ENCODE measurements around the gene IL27RA. TPM values are rescaled to one million over a fixed set of nuclear protein-coding genes. Genes with fewer than 3 reads are reported as not detected.

Gene IL27RA
- total RNA-seq, 1 donor from 2014 or later = not detected

DNA sequence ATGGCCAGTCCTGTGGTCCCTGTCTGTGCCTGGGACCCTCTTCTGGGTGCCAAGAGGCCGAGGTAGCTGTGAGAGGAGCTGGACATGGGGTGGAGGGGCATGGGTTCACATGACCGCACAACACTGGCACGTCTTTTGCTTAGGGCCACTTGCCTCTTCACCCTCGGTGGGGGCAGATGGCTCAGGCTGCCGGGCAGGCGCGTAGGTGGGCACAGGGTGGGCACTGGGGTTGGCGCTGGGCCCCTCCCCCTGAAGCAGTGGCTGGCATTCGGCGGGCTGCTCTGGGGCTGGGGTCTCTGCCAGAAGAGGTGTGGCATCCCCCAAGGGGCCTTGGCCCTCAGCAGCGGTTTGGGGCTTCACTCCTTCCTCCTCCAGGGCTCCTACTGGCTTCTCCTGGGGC, 21.9 kb downstream of the IL27RA start:
- Mint-ChIP-seq H3K4me1 (ENCODE audit: low read depth, unreplicated experiment) (peaks cover 1% of the 10 kb centered on the region), H3K36me3 (ENCODE audit: unreplicated experiment) (no peaks in the 10 kb centered on the region), H3K9me3 (ENCODE audit: unreplicated experiment) (peaks cover 7% of the 10 kb centered on the region), H3K4me3 (ENCODE audit: unreplicated experiment) (no peak overlapping the region), H3K27me3 (ENCODE audit: unreplicated experiment) (peaks cover 16% of the 10 kb centered on the region), H3K27ac (ENCODE audit: unreplicated experiment) (no peak overlapping the region)
- no peak for DNase-seq
- TF ChIP-seq, protein P1, sequence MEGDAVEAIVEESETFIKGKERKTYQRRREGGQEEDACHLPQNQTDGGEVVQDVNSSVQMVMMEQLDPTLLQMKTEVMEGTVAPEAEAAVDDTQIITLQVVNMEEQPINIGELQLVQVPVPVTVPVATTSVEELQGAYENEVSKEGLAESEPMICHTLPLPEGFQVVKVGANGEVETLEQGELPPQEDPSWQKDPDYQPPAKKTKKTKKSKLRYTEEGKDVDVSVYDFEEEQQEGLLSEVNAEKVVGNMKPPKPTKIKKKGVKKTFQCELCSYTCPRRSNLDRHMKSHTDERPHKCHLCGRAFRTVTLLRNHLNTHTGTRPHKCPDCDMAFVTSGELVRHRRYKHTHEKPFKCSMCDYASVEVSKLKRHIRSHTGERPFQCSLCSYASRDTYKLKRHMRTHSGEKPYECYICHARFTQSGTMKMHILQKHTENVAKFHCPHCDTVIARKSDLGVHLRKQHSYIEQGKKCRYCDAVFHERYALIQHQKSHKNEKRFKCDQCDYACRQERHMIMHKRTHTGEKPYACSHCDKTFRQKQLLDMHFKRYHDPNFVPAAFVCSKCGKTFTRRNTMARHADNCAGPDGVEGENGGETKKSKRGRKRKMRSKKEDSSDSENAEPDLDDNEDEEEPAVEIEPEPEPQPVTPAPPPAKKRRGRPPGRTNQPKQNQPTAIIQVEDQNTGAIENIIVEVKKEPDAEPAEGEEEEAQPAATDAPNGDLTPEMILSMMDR (IDR thresholded peaks at IDR 0.05; ENCODE audit: partially characterized antibody, unreplicated experiment) = no peak

DNA sequence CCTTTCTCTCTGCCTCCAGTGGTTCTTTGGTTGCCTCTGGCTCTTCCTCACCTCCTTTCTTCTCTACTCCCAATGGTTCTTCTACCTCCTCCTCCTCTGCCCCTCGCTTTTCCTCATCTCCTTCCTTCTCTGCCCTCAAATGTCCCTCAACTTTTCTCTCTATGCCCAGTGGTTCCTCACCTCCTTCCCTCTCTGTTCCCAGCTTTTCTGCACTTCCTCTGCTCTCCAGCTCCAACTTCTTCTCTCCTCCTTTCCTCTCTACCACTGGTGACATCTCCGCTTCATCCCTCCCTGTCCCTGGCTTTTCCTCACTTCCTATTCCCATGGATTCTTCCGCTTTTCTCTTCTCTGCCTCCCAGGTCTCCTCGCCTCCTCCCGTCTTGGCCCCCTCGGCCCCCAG, 22.5 kb downstream of the IL27RA start:
- Mint-ChIP-seq H3K27me3 (ENCODE audit: unreplicated experiment) (peaks cover 19% of the 10 kb centered on the region), H3K4me1 (ENCODE audit: low read depth, unreplicated experiment) (peaks cover 1% of the 10 kb centered on the region), H3K4me3 (ENCODE audit: unreplicated experiment) (no peak overlapping the region), H3K9me3 (ENCODE audit: unreplicated experiment) (peaks cover 7% of the 10 kb centered on the region), H3K36me3 (ENCODE audit: unreplicated experiment) (no peaks in the 10 kb centered on the region), H3K27ac (ENCODE audit: unreplicated experiment) (no peak overlapping the region)
- DNase-seq = no peak
- TF ChIP-seq, protein P1 (IDR thresholded peaks at IDR 0.05; ENCODE audit: partially characterized antibody, unreplicated experiment) = no peak

DNA sequence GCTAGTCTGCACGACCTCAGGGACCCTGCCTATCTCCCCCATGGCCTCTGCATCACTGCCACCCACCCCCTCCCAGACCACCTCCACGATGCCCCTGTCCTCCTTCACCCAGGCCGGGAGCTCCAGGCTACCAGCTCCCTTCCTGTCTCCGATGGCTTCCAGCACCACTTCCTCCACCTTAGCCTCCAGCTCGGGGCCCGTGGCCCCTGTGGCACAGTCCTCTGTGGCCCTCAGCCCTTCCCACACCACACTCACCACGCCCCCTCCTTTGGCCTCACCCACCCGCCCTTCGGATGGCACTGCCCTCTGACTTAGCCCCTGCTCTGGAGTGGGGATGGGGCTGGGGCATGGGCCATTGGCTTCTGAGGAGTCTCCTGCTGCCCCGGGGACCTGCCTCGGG, 23.2 kb downstream of the IL27RA start:
- TF ChIP-seq, protein P1 (IDR thresholded peaks at IDR 0.05; ENCODE audit: partially characterized antibody, unreplicated experiment) = no peak
- no peak overlapping the region for H3K4me3 Mint-ChIP-seq (ENCODE audit: unreplicated experiment)
- H3K27ac Mint-ChIP-seq (ENCODE audit: unreplicated experiment) = no peak overlapping the region
- peaks cover 19% of the 10 kb centered on the region for H3K27me3 Mint-ChIP-seq (ENCODE audit: unreplicated experiment)
- H3K36me3 Mint-ChIP-seq (ENCODE audit: unreplicated experiment) = no peaks in the 10 kb centered on the region
- no peak for DNase-seq
- peaks cover 2% of the 10 kb centered on the region for H3K4me1 Mint-ChIP-seq (ENCODE audit: low read depth, unreplicated experiment)
- peaks cover 7% of the 10 kb centered on the region for H3K9me3 Mint-ChIP-seq (ENCODE audit: unreplicated experiment)

DNA sequence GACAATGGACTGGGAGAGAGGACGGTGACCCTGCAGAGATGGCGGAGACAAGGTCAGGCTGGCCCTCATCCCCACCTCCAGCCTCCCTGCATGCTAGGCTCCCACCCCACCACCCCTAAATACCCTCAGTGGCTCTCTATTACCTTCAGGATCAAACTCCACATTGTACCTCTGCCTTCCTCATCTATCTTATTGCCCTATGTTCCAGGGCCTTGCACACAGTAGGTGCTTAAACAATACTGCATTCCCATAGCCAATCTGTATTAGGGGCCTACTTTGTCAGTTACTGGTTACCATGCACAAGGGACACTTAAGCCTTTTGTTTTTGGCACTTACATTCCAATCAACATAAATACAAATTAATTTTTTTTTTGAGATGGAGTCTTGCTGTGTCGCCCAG, 23.8 kb downstream of the IL27RA start:
- TF ChIP-seq, protein P1 (IDR thresholded peaks at IDR 0.05; ENCODE audit: partially characterized antibody, unreplicated experiment) = no peak
- Mint-ChIP-seq H3K9me3 (ENCODE audit: unreplicated experiment) (peaks cover 6% of the 10 kb centered on the region), H3K36me3 (ENCODE audit: unreplicated experiment) (no peaks in the 10 kb centered on the region), H3K27ac (ENCODE audit: unreplicated experiment) (no peak overlapping the region), H3K4me1 (ENCODE audit: low read depth, unreplicated experiment) (peaks cover 3% of the 10 kb centered on the region), H3K27me3 (ENCODE audit: unreplicated experiment) (peaks cover 21% of the 10 kb centered on the region), H3K4me3 (ENCODE audit: unreplicated experiment) (no peak overlapping the region)
- no peak for DNase-seq

DNA sequence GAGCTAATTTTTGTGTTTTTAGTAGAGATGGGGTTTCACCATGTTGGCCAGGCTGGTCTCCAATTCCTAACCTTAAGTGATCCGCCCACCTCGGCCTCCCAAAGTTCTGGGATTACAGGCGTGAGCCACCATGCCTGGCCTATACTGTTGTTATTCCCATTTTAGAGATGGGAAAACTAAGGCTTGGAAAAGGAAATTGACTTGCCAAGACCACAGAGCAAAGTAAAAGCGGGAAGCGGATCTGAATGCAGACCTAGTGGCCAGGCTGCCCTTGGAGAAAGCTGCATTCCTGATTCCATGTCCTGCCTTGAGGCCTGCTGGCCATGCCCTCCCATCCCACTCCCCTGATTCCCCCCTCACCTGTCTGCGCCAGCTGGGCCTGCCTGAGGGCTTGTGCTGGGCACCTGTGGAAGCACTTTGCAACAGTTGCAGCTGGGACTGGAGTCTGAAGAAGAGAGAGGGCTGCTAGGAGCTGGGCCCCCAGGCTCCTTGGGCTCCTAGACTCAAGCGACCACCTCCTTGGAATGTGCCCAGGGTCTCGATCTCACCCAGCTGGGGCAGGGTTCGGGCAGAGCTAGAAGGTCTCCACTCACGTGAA, 24.6 kb downstream of the IL27RA start:
- H3K27me3 Mint-ChIP-seq (ENCODE audit: unreplicated experiment) = peaks cover 21% of the 10 kb centered on the region
- H3K27ac Mint-ChIP-seq (ENCODE audit: unreplicated experiment) = no peak overlapping the region
- peaks cover 3% of the 10 kb centered on the region for H3K4me1 Mint-ChIP-seq (ENCODE audit: low read depth, unreplicated experiment)
- H3K36me3 Mint-ChIP-seq (ENCODE audit: unreplicated experiment) = no peaks in the 10 kb centered on the region
- no peak for DNase-seq
- peaks cover 5% of the 10 kb centered on the region for H3K9me3 Mint-ChIP-seq (ENCODE audit: unreplicated experiment)
- TF ChIP-seq, protein P1 (IDR thresholded peaks at IDR 0.05; ENCODE audit: partially characterized antibody, unreplicated experiment) = no peak
- H3K4me3 Mint-ChIP-seq (ENCODE audit: unreplicated experiment) = no peak overlapping the region
